ENCODE data around the gene ANKRD11.
"Not testable (repeated sequence)": the region's sequence is repeated elsewhere in the genome, so short reads cannot be mapped to it uniquely, and the experiment has no call there.

Gene ANKRD11

GRCh38 chr16:89363621-89364393 lies 126.6 kb downstream of the ANKRD11 start:
- TF ChIP-seq CTCF (IDR thresholded peaks at IDR 0.05; ENCODE audit: extremely low read depth, insufficient read depth, missing control alignments) = no peak
- no peak for DNase-seq (ENCODE audit: low spot score)
- in situ Hi-C loops (cut with MboI; ENCODE audit: low pct_unique_long_range_greater_than_20kb, low sequenced_read_pairs, unreplicated experiment) = no loop called here

- DNase-seq (ENCODE audit: low spot score); in situ Hi-C loops (cut with MboI; ENCODE audit: low pct_unique_long_range_greater_than_20kb, low sequenced_read_pairs, unreplicated experiment): not testable (repeated sequence)
Measured at GRCh38 chr16:89362540-89363223, 127.7 kb downstream of the ANKRD11 start.

- no peak for TF ChIP-seq CTCF (IDR thresholded peaks at IDR 0.05; ENCODE audit: extremely low read depth, insufficient read depth, missing control alignments)
- peak; percentile 80 for DNase-seq (ENCODE audit: low spot score)
- in situ Hi-C loops (cut with MboI; ENCODE audit: low pct_unique_long_range_greater_than_20kb, low sequenced_read_pairs, unreplicated experiment) = no loop called here
Measured at GRCh38 chr16:89361751-89362539, 128.4 kb downstream of the ANKRD11 start.

- DNase-seq (ENCODE audit: low spot score) = peak; percentile 74
- in situ Hi-C loops (cut with MboI; ENCODE audit: low pct_unique_long_range_greater_than_20kb, low sequenced_read_pairs, unreplicated experiment) = no loop called here
- TF ChIP-seq CTCF (IDR thresholded peaks at IDR 0.05; ENCODE audit: extremely low read depth, insufficient read depth, missing control alignments) = no peak
Measured at GRCh38 chr16:89360760-89361435, 129.5 kb downstream of the ANKRD11 start.

- in situ Hi-C loops (cut with MboI; ENCODE audit: low pct_unique_long_range_greater_than_20kb, low sequenced_read_pairs, unreplicated experiment) = no loop called here
- DNase-seq (ENCODE audit: low spot score) = no peak
- TF ChIP-seq CTCF (IDR thresholded peaks at IDR 0.05; ENCODE audit: extremely low read depth, insufficient read depth, missing control alignments) = no peak
Measured at GRCh38 chr16:89359264-89360147, 130.9 kb downstream of the ANKRD11 start.
